Measurements from ENCODE around the gene CGB5. TPM values are rescaled to one million over a fixed set of nuclear protein-coding genes. Genes with fewer than 3 reads are reported as not detected.
A peak's percentile ranks its signal among the peaks of the same experiment; 100 is the strongest.
"Not testable (repeated sequence)": the region's sequence is repeated elsewhere in the genome, so short reads cannot be mapped to it uniquely, and the experiment has no call there.

The CGB5 gene
- total and polyA plus RNA-seq, 2 donors (not counting 3 experiments of a cell fraction or from before 2014, with no cell fraction given): not detected

- POLR2A ChIA-PET; H3K4me3 ChIP-seq (replicated peaks in 1 of 3; ENCODE audit: insufficient read depth in 1 of 3, low read depth in 1 of 3, low read length in 3 of 3); H3K4me2 ChIP-seq (ENCODE audit: insufficient read depth, low read length); H4K20me1 ChIP-seq (replicated peaks; ENCODE audit: control insufficient read depth, extremely low read depth, insufficient read depth, low read length); dilution Hi-C loops (cut with MboI; ENCODE audit: extremely low pct_ligation_motif_present, low sequenced_read_pairs); DNase-seq (ENCODE audit: low read depth, low spot score); FAIRE-seq; H3K36me3 ChIP-seq (ENCODE audit: control insufficient read depth in 2 of 2, extremely low read depth in 1 of 2, insufficient read depth in 2 of 2, low read length in 2 of 2); H3K4me1 ChIP-seq (ENCODE audit: control insufficient read depth, extremely low read depth, insufficient read depth, low read length); H3K9me1 ChIP-seq (replicated peaks; ENCODE audit: control insufficient read depth, extremely low read depth, insufficient read depth, low read length); H3K9me3 ChIP-seq (replicated peaks; ENCODE audit: control insufficient read depth, insufficient read depth, low read length); BruUV-seq (replicated peaks); intact Hi-C loops (cut with micrococcal nuclease); H3K27me3 ChIP-seq (ENCODE audit: control insufficient read depth in 2 of 2, insufficient read depth in 2 of 2, low read length in 2 of 2); H3K27ac ChIP-seq (ENCODE audit: insufficient read depth, low read depth, low read length); H2AFZ ChIP-seq (ENCODE audit: low read depth, low read length); H3K79me2 ChIP-seq (ENCODE audit: control insufficient read depth, insufficient read depth, low read length); H3K9ac ChIP-seq (replicated peaks; ENCODE audit: extremely low read depth, insufficient read depth, low read length): not testable (repeated sequence)
- CTCF ChIA-PET: interaction anchor here (1.0 kb wide), 1 partner anchor 12 kb away, joined by 3 read pairs; no protein-coding TSS in a partner anchor
- peak; percentile 27 to 31 for TF ChIP-seq CTCF (IDR thresholded peaks at IDR 0.05; ENCODE audit: extremely low read depth in 1 of 2, insufficient read depth in 1 of 2, low read depth in 1 of 2, low read length in 2 of 2)
These were observed 11.9 kb upstream of the CGB5 start, which contains the start of gene CGB2 for GRCh38 chr19:49031642-49032301. Gene CGB2 (plus strand): TSS chr19:49031890. CDS start chr19:49032096, 206 bp downstream.

GRCh38 chr19:49036815-49037214, 6.8 kb upstream of the CGB5 start, which contains the start of gene CGB1:
Gene CGB1 (minus strand): TSS chr19:49036895. CDS start chr19:49036711, 184 bp downstream.
- H3K79me2 ChIP-seq (ENCODE audit: control insufficient read depth, insufficient read depth, low read length); intact Hi-C loops (cut with micrococcal nuclease); H2AFZ ChIP-seq (ENCODE audit: low read depth, low read length); BruUV-seq (replicated peaks); H4K20me1 ChIP-seq (replicated peaks; ENCODE audit: control insufficient read depth, extremely low read depth, insufficient read depth, low read length); H3K4me1 ChIP-seq (ENCODE audit: control insufficient read depth, extremely low read depth, insufficient read depth, low read length); H3K4me2 ChIP-seq (ENCODE audit: insufficient read depth, low read length); H3K4me3 ChIP-seq (replicated peaks in 1 of 3; ENCODE audit: insufficient read depth in 1 of 3, low read depth in 1 of 3, low read length in 3 of 3); CTCF ChIA-PET; DNase-seq (ENCODE audit: low read depth, low spot score); dilution Hi-C loops (cut with MboI; ENCODE audit: extremely low pct_ligation_motif_present, low sequenced_read_pairs); H3K9me3 ChIP-seq (replicated peaks; ENCODE audit: control insufficient read depth, insufficient read depth, low read length); FAIRE-seq; POLR2A ChIA-PET; H3K9ac ChIP-seq (replicated peaks; ENCODE audit: extremely low read depth, insufficient read depth, low read length); H3K36me3 ChIP-seq (ENCODE audit: control insufficient read depth in 2 of 2, extremely low read depth in 1 of 2, insufficient read depth in 2 of 2, low read length in 2 of 2); H3K27ac ChIP-seq (ENCODE audit: insufficient read depth, low read depth, low read length); H3K27me3 ChIP-seq (ENCODE audit: control insufficient read depth in 2 of 2, insufficient read depth in 2 of 2, low read length in 2 of 2); H3K9me1 ChIP-seq (replicated peaks; ENCODE audit: control insufficient read depth, extremely low read depth, insufficient read depth, low read length): not testable (repeated sequence)
- peak; percentile 16 to 35 for TF ChIP-seq CTCF (IDR thresholded peaks at IDR 0.05; ENCODE audit: extremely low read depth in 1 of 2, insufficient read depth in 1 of 2, low read depth in 1 of 2, low read length in 2 of 2)

- H4K20me1 ChIP-seq (replicated peaks; ENCODE audit: control insufficient read depth, extremely low read depth, insufficient read depth, low read length); H3K4me1 ChIP-seq (ENCODE audit: control insufficient read depth, extremely low read depth, insufficient read depth, low read length); H3K27me3 ChIP-seq (ENCODE audit: control insufficient read depth in 2 of 2, insufficient read depth in 2 of 2, low read length in 2 of 2); intact Hi-C loops (cut with micrococcal nuclease); CTCF ChIA-PET; POLR2A ChIA-PET; H2AFZ ChIP-seq (ENCODE audit: low read depth, low read length); H3K4me3 ChIP-seq (replicated peaks in 1 of 3; ENCODE audit: insufficient read depth in 1 of 3, low read depth in 1 of 3, low read length in 3 of 3); FAIRE-seq; H3K9me3 ChIP-seq (replicated peaks; ENCODE audit: control insufficient read depth, insufficient read depth, low read length); DNase-seq (ENCODE audit: low read depth, low spot score); dilution Hi-C loops (cut with MboI; ENCODE audit: extremely low pct_ligation_motif_present, low sequenced_read_pairs); H3K27ac ChIP-seq (ENCODE audit: insufficient read depth, low read depth, low read length); BruUV-seq (replicated peaks); H3K9me1 ChIP-seq (replicated peaks; ENCODE audit: control insufficient read depth, extremely low read depth, insufficient read depth, low read length); H3K9ac ChIP-seq (replicated peaks; ENCODE audit: extremely low read depth, insufficient read depth, low read length); H3K79me2 ChIP-seq (ENCODE audit: control insufficient read depth, insufficient read depth, low read length); H3K36me3 ChIP-seq (ENCODE audit: control insufficient read depth in 2 of 2, extremely low read depth in 1 of 2, insufficient read depth in 2 of 2, low read length in 2 of 2); H3K4me2 ChIP-seq (ENCODE audit: insufficient read depth, low read length): not testable (repeated sequence)
These were observed 5.5 kb upstream of the CGB5 start for GRCh38 chr19:49038111-49038510.
